ENCODE measurements around the gene MUC5AC.

The MUC5AC gene

DNA sequence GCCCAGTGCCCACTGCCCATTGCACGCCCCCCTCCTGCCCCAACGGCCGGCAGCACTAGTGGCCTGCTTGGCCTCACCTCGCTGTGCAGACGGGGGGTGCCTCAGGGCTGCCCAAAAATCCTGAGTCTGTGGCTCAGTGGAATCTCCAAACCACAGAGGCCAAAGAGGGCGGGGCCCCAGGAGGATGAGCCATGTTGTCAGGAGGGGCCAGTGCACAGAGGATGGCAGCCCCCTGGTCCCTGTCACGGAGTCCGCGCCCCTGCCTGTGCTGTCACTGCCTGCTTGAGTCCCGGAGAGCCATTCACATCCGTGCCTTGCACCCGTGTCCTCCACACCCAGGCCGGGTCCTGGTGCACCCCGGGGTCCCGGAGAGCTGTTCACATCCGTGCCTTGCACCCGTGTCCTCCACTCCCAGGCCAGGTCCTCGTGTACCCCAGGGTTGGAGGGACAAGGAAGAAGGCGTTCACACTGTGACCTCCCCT is 36.4 kb upstream of the MUC5AC start:
- no peak for DNase-seq

DNA sequence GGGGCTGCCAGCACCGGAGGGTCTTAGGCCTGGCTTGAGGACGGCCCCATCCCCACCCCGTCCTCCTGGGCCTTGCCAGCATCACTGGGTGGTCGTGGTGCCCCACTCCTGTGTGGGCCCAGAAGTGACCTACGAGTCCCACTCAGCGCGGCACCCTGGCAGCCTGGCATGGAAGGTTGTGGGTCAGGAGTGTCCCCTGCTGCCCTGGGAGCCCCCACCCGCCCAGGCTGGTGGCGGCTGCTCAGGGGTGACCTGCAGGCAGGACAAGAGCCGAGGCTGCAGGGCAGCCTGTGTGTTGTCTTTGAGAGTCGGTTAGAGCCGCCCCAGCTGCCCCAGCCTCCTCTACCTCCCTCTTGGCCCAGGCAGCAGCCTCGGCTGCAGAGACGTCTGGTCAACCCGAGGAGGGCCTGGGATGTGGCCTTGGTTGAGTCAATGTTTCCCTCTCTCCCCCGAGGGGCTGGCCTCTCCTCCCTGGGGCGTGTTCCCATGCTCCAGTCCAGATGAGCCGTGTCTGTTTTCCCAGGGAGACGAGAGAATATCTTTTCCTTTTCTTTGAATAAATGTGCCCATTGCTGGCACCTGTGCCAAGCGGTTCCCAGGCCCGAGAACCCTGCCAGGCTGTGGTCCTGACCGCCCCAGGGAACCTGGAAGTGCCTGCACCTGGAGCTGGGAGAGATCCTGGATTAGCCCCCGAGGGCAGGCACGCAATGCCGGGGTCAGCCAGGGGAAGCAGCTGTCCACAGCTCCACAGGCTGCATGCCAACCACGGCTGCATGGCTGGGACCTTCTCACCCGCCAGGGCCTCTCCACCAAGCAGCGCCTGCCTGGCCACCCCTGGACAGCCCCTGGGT is 35.7 kb upstream of the MUC5AC start:
- no peak for DNase-seq

DNA sequence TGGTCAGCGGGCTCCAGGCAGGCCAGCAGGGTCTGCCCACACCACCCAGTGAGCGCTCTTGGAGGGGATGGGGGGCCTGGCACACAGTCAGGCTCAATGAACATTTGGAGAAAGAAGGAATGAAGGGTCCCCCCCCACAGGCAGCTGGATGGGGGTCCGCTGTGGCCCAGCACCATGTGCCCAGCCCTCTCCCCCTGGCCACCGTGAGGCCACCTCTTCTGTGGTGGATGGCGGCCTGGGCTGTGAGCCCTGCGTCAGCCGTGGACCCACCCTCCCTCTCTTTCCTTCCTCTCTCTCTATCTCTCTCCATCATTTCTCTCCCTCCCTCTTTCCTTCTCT is 35.1 kb upstream of the MUC5AC start:
- no peak for DNase-seq

DNA sequence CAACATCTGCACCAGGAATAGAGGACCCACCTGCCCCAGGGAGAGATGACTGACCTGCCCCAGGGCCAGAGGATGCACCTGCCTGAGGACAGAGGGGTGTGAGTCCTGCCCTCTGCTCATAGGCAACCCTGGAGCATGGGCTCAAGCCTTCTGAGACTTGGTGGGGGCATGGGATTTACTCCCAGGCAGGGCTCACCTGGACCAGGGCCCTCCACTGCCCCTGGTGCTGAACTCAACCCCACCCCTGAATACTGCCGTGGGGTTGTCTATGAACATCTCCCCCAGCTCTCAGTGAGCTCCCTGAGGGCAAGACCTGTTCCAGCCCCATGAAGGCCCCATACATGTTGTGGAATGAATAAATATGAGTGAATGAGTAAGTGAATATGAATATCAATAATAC is 33.8 kb upstream of the MUC5AC start:
- no peak for DNase-seq

DNA sequence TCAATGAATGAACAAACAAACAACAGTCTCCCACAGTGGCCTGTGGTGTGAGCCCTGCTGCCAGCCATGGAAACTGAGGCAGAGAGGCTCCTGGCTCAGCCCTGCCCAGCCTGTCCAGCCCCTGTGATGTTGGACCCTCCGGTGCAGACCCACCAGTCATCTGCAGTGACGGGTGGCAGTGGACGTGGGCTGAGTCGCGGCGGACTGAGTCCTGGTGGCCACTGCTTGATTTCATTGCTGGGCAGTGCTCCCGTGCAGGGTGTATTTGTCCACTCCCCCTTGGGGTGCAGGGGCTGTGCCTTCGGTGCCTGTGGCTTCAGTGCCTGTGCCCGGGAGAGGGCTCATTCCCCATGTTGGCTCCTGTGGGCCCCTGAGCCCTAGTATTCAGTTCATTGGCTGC is 31.9 kb upstream of the MUC5AC start:
- no peak for DNase-seq

DNA sequence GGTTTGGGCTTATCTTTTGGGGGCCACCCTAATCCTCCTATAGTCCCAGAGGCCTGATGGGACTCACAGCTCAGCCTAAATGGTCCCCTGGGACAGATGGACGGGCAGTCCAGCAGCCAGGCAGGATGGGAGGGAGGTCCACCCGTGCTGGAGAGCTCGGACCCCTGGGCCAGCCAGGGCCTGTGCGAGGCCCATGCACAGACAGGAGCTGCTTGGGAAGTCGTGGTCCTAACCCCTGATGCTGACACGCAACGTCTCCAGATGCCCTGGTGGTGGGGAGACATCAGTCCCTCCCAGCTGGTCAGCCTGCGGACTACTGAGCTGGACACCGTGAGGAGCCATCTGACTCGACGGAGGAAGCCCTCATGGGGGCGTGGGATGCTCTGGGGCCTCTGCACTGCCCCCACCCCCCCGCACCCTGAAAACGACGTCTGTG is 31.2 kb upstream of the MUC5AC start:
- DNase-seq = no peak

DNA sequence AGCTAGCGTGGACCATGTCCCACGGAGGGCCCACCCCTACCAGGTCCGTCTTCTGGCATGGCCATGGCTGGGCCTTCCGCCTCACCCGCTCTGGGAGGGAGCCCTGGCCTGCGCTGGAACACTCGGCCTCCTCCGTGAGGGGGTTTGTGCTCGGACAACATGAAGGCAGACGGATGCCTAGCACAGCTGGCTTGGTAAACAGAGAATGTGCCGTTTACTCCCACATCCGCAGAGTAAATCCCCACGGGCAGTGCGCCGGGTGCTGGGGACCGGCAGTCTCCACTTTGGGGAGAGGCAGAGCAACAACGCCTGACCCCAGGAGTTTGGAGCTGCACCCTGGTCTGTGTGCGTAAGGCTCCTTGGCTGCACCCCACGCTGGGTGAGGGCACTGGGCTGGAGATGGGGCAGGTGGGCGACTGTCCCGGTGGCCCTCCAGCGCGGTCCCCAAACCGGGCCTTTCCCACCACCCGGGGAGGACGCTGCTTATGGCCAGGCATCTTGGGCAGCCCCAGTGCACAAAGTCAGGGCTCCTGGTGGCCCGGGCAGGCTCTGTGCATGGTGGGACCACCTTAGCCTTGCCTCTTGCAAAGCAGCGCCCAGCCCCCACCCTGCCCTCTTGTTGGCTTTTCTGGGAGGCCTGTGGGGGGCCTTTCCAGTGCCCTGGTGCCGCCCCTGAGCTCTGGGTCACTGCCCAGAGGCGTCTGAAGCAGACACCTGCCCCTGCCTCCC is 30.7 kb upstream of the MUC5AC start:
- no peak for DNase-seq

DNA sequence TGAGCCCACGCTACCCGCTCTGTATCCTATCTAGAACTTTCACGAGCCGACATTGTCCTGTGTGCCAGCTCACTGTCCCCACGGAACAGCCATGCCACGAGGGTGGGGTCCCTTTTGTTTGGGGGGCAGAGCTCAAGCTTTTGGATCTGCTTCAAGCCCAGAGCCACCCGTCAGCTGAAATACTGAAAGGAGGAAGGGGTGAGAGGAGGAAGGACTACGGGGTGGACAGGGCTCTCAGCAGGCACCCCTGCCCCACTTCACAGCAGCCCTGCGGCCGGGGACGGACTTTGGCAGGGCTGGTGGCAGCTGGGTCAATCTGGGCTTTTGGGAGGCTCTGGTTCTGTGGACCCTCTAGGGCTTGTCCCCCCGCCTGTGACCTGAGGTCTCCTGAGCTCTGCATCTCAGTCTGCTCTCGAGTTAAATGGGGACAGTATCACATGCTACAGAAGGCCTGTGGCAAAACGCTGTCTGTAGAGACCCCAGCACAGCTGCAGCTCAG is 30.0 kb upstream of the MUC5AC start:
- DNase-seq = no peak

DNA sequence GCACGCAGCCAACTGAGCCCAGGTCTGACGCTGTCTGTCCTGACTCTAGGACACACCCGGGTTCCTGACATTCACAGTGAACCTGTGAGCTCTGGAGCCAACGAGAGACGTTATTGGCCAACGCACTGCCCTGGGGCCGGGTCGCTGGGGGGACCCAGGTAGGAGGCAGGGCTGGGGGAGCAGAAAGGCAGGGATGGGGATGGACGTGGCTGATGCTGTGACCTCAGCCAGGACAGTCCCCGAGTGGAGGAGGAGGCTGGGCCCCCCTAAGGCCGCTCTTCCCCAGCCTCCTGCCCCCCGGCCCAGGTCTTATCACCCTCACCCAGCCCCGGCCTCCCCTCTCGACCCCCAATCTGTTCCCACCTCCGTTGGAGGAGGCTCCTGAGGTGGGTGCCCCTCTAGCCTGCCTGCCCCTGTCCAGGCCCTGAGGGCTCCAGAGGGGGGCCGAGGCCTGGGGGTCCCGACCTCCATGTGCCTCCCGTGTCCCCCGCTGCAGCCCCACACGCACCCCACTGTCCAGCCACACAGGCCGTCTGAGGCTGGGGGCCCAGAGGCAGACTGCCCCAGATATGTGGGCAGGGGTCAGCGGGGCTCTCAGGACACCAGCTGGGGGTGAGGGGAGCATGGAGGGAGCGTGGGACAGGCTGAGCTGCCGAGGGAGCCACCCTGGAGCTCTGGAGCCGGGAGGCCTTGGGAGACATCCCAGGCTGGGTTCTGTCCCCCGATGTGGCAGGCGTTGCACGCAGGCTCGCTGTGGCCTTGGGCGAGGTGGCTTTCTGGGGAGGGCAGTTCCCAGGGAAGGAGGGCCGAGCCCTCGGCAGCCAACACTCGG is 29.2 kb upstream of the MUC5AC start:
- DNase-seq = no peak

DNA sequence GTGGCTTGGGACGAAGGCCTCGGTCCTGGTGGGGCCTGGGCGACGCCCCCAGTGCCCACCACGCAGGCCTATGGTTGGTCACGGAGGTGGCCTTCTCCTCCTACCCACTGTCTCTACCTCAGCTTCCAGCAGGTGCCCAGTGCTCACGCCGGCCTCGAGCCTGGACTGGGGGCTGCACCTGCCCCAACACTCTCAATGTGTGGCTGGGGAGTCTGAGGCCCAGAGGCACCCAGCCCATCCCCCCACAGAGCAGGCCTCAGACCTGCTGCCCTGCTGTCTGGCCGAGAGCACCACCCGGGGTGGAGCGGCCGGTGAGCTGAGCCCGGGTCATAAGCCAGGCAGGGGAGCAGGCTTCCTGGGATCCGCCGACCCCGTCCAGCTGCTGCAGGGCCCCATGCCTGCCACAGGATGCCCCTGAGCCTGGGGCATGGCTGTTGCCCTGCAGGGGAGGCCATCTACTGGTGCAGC is 28.6 kb upstream of the MUC5AC start:
- DNase-seq = no peak

DNA sequence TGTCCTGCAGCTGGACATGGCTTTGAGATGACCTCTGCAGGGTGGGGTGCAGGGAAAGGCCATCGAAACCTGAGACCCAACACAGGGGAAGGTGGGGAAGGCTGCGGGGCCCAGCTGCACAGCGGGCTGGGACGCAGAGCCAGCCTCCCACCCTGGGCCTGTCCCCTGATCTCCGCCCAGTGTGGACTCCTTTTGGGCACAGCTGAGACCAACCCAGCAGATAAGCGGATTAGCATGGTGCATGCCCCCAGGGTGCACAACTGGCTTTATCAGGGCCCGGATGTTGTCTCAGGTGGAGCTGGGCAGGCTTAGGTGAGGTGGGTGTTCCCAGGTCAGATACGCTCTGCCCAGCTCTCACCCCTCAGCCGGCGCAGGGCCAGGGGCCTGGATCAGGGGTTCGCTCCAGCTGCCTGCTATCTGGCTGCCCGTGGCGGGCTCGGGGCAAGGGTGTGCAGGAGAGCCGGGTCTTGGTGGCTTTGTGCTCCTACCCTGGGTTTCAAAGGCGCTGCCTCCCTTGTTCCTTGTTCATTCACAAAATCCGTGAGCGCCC is 28.1 kb upstream of the MUC5AC start:
- no peak for DNase-seq

DNA sequence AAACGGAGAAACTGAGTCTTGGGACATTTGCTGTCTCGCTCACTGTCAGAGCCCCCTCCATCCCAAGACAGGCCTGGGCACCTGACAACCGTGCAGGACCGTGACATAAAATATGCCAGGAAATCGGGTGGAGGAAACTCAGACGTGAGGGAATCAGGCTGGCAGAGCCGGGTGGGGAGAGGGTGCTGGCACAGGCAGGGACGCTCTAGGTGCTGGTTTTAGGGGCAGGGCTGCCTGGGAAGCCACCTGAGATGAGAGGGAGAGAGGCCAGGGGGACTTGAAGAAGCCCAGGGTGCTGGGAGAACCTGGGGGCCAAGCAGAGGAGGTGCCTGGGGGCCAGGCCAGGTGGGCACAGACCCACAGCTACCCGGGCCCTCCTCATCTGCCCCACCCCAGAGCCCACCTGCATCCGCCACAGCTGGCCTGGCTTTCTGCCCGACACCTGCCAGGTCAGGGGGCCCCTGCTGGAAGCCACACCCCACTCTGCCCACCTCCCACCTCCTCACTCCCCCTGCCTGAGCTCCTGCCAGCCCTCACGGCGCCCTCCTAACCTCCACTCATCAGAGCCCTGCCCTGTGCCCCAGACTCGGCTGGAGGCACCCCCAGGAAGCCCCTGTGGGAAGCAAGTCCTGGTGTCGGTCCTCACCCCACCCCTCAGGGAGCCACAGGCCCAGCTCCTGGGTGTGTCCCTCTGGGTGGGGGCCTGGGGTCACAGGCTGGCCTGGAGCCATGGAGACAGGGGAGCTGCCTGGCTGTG is 27.3 kb upstream of the MUC5AC start:
- no peak for DNase-seq

DNA sequence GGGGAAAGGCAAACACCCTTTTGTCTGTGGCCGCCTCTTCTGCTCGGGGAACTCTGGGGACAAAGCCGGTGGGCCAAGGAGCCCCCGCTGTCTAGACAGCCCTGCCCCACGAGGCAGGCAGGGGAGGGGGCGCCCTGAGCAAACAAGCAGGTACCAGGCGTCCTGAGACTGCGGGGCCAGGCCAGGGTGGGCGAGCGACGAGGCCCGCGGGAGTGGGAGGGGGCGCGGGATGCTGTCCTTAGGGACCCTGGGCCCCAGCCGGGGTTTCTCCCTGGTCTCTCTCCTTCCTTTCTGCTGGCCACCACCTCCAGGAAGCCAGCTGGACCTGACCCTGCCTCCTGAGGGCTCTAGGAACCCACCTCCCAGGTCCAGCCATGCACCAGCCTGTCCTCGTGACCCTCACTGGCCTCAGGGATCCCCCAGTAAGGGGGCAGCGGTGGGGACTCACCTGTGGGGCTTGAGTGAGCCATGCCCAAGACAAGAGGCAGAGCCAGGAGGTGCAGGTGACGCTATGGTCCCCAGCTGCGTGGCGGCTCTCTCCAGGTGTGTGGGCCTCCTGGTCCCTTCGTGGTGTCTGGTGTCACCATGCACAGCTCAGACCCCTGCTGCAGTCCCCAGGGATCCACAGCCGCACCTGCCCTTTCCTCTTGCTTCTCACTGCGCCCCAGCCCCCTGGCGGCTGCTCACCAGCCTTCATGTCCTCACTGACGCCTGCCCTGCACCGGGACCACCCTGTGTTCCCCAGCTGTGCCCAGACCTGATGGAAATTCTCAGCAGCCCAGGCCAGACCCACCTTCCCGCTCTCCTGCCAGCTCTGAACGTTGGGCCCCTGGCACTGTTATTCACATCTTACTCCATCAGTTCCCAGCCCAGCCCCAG is 26.5 kb upstream of the MUC5AC start:
- no peak for DNase-seq

DNA sequence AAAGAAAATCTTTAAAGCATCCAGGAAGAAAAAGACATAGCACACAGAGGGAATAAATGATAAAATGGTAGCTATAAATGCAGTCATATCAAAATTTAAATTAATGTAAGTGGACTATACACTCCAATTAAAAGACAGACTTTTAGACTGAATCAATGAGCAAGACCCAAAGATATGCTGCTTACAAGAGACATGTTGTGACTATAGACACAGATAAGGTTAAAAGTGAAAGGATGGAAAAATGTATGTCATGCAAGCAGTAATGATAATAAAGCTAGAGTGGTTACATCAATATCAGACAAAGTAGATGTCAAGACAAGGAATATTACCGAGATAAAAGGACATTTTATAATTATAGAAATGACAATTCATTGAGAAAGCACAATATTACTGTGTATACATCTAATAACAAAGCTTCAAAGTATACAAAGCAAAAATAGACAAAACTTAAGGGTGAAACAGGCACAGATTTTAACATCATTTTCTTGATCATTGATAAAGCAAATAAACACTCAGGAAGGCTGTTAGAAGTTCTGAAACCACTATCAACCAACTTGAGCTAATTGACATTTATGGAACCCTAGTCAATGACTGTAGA is 22.8 kb upstream of the MUC5AC start:
- DNase-seq = no peak

DNA sequence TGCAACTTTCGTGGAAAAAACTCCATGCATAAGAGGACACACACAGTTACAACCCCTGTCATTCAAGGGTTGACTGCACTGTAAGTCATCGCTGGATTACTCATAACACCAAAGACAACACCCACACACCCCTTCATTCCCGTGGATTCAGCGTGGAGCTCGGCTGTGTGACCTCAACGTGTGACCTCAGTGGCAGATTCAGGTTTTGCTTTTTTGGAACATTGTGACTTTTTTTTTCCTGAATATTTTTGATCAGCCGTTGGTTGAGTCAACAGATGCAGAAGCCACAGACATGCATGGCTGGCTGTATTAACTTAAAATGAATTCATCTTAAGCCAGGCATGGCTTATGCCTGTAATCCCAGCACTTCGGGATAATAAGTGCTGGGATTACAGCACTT is 19.7 kb upstream of the MUC5AC start:
- no peak for DNase-seq

DNA sequence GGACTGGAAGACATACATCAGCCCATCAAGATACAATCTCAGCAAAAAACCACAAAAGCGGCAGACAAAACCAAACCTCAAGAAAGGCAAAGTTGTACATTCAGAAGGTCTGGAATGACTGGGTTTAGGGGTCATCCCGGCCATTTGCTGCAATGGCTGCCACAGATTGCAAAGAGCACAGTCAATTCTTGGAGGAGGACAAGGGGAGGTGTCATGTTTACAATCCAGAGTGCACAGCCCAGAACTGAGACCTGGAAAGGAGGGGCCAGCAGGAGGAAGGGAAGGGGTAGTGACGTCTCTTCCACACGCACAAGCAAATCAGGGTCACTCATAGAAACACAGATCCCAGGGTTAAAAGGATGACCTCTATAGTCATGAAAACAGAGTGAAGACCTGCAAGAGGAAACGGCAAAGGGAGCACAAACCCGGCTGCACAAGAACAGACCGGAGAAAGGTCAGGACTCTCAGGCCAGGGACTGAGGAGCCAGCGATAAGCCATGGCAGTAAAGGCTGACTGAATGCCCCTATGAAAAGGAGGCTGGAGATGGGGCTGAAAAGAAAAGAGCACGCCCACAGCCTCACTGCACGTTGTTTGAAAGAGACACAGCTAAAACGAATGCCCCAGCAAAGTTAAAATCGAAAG is 18.2 kb upstream of the MUC5AC start:
- no peak for DNase-seq

DNA sequence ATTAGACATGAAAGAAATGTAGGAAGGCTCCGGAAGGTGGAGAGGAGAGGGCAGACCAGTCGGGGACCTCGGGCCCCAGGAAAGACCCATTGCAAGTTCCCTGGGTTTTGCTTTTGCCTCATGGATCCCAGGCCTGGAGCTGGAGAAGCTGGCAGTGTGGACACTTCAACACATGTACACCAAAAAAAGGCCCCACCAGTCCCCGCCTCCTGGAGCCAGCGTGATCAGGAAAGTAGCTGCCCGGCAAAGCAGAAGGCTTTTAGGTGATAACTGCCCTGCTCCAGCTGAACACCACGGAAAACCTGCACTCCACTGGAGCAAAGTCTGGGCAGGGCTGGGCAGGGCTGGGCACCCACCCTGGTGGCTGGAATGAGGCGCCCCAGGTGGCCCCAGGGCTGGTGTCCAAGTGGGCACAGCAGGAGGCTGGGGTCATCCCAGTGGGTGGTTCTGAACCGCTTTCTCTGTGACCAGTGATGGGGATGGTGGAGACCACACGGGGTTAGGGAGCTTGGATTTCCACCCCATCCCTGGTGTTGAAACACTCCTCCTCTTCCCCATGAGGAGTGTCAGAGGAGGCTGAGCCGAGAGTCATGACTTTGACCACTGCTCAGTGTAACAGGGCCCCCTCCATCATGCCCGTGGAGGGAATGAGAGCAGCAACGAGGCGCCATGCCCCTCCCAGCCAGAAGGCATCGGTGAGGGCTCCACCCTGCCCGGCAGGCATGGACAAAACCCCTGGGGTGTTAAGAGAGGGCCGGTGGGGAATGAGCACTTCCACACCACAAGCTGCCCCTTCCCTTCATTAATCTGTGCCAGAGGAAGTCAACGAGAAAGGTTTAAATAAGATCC is 16.9 kb upstream of the MUC5AC start:
- DNase-seq = no peak

DNA sequence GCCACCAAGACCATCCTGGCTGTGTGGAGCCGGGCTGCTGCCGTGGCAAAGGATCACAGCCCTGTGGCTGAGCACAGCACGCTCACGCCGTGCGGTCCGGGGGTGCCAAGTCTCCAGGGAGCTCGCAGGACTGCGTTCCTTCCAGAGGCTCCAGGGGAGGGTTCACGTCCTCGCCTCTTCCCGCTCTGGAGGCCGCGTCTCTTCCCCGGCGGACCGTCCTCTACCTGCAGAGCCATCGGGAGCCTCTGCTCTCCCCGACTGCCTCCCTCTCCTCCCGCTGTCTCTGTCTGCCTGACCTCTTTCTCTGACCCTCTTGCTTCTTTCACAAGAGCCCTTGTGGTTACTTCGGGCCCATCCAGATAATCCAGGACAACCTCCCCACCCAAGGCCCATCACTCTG is 11.4 kb upstream of the MUC5AC start:
- no peak for DNase-seq

DNA sequence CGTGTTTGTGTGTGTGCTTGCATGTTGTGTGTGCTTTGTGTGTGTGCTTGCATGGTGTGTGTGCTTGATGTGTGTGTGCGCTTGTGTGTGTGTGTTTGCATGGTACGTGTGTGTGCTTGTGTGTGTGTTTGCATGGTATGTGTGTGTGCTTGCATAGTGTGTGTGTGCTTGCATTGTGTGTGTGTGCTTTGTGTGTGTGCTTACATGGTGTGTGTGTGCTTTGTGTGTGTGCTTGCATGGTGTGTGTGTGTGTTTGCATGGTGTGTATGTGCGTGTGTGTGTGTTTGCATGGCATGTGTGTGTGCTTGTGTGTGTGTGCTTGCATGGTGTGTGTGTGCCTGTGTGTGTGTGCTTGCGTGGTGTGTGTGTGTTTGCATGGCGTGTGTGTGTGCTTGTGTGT is 10.0 kb upstream of the MUC5AC start:
- DNase-seq = no peak

Data from NCI-H446 treated with DMSO at 0.1 percent for 48 hours (cell line).